Parathyroid adenoma (tissue), 2 donors: ENCODE data around the gene STPG3.

Experiments used
- H2AFZ ChIP-seq: fragments of 300-600 bp; sonication (generic); one replicate; pipeline ENCODE4 v1.7.0; 2017; ENCODE audit warnings: antibody characterized with exemption, mild to moderate bottlenecking
- H3K27ac ChIP-seq: fragments of 300-600 bp; sonication (generic); one replicate; pipeline ENCODE4 v1.7.0; 2017
- H3K27me3 ChIP-seq: fragments of 300-600 bp; sonication (generic); one replicate; pipeline ENCODE4 v1.7.0; 2017; ENCODE audit warnings: low read length; ENCODE audit not compliant: control insufficient read depth, insufficient read depth
- H3K36me3 ChIP-seq: fragments of 300-600 bp; sonication (generic); one replicate; pipeline ENCODE4 v1.7.0; 2017; ENCODE audit warnings: low read length; ENCODE audit not compliant: control insufficient read depth, insufficient read depth
- H3K4me1 ChIP-seq: fragments of 300-600 bp; sonication (generic); one replicate; pipeline ENCODE4 v1.7.0; 2017; ENCODE audit warnings: control low read depth
- H3K4me2 ChIP-seq: fragments of 300-600 bp; sonication (generic); one replicate; pipeline ENCODE4 v1.7.0; 2017; ENCODE audit warnings: low read length
- H3K4me3 ChIP-seq: fragments of 300-600 bp; sonication (generic); one replicate; pipeline ENCODE4 v1.7.0; 2017; ENCODE audit warnings: low read depth, low read length
- H3K79me2 ChIP-seq: fragments of 300-600 bp; sonication (generic); one replicate; pipeline ENCODE4 v1.7.0; 2017; ENCODE audit warnings: control low read depth
- H3K9ac ChIP-seq: fragments of 300-600 bp; sonication (generic); one replicate; pipeline ENCODE4 v1.7.0; 2017; ENCODE audit warnings: mild to moderate bottlenecking
- H3K9me3 ChIP-seq: fragments of 300-600 bp; sonication (generic); one replicate; pipeline ENCODE4 v1.7.0; 2017; ENCODE audit warnings: low read length; ENCODE audit not compliant: control insufficient read depth
- TF ChIP-seq, protein P1 (sequence below): fragments of 300-600 bp; sonication (generic); IDR thresholded peaks from one replicate; pipeline ENCODE4 v1.7.0; 2017; ENCODE audit warnings: antibody characterized with exemption, mild to moderate bottlenecking
- donor health status: primary hyperparathyroidism.

The STPG3 gene

DNA sequence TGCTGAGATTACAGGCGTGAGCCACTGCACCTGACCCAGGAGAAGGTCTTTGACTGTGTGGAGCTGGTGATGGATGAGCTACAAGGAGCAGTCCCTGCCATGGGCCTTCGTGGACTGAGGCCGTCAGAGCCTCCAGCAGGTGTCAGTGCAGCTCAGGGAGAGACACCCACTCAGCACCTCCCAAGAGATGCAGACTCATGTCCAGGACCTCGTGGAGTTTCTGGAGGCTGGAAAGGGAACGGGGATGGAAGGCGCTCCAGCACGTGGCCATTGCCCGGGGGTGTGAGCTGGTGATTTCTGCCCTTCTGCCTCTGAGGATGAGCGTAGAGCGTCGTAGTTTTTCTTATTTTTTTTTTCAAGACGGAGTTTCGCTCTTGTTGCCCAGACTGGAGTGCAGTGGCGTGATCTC is 35.9 kb downstream of the STPG3 start:
- Histone ChIP-seq H3K4me1 (no peaks in the 10 kb centered on the region), H3K4me2 (no peak overlapping the region), H3K4me3 (no peak overlapping the region), H3K27me3 (no peaks in the 10 kb centered on the region), H3K79me2 (no peaks in the 10 kb centered on the region), H3K9ac (no peak overlapping the region), H3K27ac (no peak overlapping the region), H2AFZ (no peak overlapping the region), H3K36me3 (no peaks in the 10 kb centered on the region), H3K9me3 (no peaks in the 10 kb centered on the region)
- TF ChIP-seq, protein P1, sequence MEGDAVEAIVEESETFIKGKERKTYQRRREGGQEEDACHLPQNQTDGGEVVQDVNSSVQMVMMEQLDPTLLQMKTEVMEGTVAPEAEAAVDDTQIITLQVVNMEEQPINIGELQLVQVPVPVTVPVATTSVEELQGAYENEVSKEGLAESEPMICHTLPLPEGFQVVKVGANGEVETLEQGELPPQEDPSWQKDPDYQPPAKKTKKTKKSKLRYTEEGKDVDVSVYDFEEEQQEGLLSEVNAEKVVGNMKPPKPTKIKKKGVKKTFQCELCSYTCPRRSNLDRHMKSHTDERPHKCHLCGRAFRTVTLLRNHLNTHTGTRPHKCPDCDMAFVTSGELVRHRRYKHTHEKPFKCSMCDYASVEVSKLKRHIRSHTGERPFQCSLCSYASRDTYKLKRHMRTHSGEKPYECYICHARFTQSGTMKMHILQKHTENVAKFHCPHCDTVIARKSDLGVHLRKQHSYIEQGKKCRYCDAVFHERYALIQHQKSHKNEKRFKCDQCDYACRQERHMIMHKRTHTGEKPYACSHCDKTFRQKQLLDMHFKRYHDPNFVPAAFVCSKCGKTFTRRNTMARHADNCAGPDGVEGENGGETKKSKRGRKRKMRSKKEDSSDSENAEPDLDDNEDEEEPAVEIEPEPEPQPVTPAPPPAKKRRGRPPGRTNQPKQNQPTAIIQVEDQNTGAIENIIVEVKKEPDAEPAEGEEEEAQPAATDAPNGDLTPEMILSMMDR, result peak; percentile 26

DNA sequence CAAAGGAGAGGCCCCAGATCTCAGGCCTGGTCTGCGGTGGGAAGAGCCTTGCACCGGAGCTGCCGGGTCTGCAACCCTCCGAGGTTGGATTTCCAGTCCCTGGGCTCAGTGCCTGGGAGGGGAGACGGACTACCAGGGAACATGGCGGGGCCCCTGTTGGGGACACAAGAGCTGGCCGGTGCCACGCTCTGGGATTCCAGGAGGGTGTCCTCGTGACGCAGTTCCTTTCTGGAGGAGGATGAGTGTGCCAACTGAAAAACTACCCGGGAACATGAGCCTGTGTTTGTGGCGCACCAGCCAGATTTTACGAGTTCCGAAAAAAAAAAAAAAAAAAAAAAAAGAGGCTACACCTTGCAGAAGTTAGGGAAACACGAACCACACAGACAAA is 42.0 kb downstream of the STPG3 start:
- Histone ChIP-seq H3K9ac (no peak overlapping the region), H3K79me2 (no peaks in the 10 kb centered on the region), H3K4me3 (no peak overlapping the region), H3K9me3 (no peaks in the 10 kb centered on the region), H3K27me3 (no peaks in the 10 kb centered on the region), H3K4me1 (no peaks in the 10 kb centered on the region), H2AFZ (no peak overlapping the region), H3K27ac (no peak overlapping the region), H3K4me2 (no peak overlapping the region), H3K36me3 (no peaks in the 10 kb centered on the region)
- TF ChIP-seq, protein P1, result no peak

- Histone ChIP-seq H3K4me1 (no peaks in the 10 kb centered on the region), H2AFZ (no peak overlapping the region), H3K9ac (no peak overlapping the region), H3K27me3 (no peaks in the 10 kb centered on the region), H3K9me3 (no peaks in the 10 kb centered on the region), H3K4me3 (no peak overlapping the region), H3K27ac (no peak overlapping the region), H3K79me2 (no peaks in the 10 kb centered on the region), H3K4me2 (no peak overlapping the region), H3K36me3 (no peaks in the 10 kb centered on the region)
- TF ChIP-seq, protein P1, result no peak
Observed at GRCh38 chr9:137293482-137294090, 42.5 kb downstream of the STPG3 start.

- H2AFZ ChIP-seq, result no peak overlapping the region
- TF ChIP-seq, protein P1, result no peak
- H3K27ac ChIP-seq, result no peak overlapping the region
- H3K4me1 ChIP-seq, result no peaks in the 10 kb centered on the region
- H3K9me3 ChIP-seq, result no peaks in the 10 kb centered on the region
- H3K36me3 ChIP-seq, result no peaks in the 10 kb centered on the region
- no peak overlapping the region for H3K4me3 ChIP-seq
- no peaks in the 10 kb centered on the region for H3K27me3 ChIP-seq
- H3K79me2 ChIP-seq, result no peaks in the 10 kb centered on the region
- H3K4me2 ChIP-seq, result no peak overlapping the region
- H3K9ac ChIP-seq, result no peak overlapping the region
Observed at GRCh38 chr9:137294091-137294680, 43.1 kb downstream of the STPG3 start.
